GM19025 (cell line): Measurements from ENCODE around the gene NRXN2.
"Not testable (repeated sequence)": the region's sequence is repeated elsewhere in the genome, so short reads cannot be mapped to it uniquely, and the experiment has no call there.

Experiments
- ATAC-seq: cut with Tn5 transposase; IDR thresholded peaks from one replicate; pipeline ENCODE4 v1.9.1; 2021; ENCODE audit warnings: mild to moderate bottlenecking, low read depth, moderate library complexity; ENCODE audit not compliant: unreplicated experiment

The NRXN2 gene

GRCh38 chr11:64577202-64577601 is 145.8 kb downstream of the NRXN2 start:
- no peak for ATAC-seq

GRCh38 chr11:64572143-64572542 is 150.9 kb downstream of the NRXN2 start:
- no peak for ATAC-seq

DNA sequence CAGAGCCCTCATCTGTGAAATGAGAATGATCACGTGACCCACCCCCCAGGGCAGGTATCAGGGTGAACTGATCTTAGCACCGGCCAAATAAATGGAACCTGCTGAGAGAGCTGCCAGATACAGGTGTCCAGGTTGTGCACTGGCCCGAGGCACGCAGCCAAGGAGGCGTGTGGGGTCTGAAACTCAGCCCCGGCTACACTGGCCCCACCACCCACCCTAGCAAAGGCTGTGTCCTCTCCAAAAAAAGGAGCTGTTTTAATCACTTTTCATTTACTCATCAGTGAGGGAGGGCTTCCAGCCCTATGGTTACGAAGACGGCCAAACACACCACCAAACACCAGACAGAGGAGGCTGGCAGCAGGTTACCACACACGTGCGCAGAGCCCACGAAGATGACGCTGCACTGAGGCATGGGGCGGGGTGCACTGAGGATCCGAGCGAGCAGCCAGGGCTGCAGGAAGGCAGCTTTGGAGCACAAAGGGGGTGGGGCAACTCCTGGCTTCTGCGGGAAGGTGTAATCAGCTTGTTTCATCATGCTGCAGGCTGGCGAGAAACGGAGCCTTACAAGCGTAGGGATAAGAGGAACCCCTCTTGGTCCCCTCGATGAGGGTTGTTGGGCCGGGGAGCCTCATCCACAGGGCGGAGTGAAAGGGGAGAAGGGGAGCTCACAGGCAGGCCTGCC is 151.4 kb downstream of the NRXN2 start:
- ATAC-seq, result no peak

- no peak for ATAC-seq
Measured at GRCh38 chr11:64571050-64571409, 152.0 kb downstream of the NRXN2 start.

DNA sequence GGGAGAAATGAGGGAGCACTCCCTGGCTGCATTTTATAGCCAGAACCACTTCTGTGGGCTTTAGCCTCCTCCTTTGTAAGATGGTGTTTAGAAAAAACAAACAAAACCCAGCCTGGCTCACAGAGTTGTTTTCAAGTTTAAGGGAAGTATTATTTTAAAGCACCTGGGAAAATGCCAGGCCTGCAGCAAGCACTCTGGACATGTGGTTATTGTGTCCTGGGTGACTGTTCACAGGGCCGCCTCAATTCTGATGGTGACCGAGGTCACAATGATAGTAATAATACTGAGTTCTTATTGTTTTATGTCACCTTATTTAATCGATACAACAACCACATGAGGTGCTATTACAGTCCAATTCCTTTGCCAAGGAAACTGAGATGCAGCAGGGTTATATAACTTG is 152.7 kb downstream of the NRXN2 start:
- no peak for ATAC-seq

- ATAC-seq, result no peak
Measured at GRCh38 chr11:64569300-64569970, 153.6 kb downstream of the NRXN2 start.

DNA sequence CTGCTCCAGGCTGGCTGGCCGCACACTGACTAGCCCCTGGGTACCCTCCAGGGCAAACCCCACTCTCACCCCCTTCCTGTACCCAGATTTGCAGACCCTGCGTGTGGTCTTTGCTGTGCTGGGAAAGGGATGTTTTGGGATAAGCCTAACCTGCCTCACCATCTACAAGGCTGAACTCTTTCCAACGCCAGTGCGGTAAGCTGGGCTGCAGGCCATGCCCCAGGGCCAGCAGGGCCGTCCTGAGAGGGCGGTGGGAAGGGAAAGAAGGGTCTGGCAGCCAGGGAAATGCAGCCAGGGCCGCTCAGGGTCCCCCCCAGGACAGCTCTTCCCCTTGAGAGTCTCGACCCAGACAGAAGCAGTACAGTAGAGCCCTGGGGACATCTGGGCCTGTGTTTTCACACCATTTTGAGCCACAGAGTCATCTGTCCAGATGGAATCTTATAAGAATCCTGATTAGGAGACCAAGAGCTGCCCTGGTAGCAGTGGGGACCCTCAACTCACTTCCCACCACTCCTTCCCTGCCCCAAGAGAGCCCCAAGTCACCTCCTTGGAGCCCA is 154.3 kb downstream of the NRXN2 start:
- no peak for ATAC-seq

DNA sequence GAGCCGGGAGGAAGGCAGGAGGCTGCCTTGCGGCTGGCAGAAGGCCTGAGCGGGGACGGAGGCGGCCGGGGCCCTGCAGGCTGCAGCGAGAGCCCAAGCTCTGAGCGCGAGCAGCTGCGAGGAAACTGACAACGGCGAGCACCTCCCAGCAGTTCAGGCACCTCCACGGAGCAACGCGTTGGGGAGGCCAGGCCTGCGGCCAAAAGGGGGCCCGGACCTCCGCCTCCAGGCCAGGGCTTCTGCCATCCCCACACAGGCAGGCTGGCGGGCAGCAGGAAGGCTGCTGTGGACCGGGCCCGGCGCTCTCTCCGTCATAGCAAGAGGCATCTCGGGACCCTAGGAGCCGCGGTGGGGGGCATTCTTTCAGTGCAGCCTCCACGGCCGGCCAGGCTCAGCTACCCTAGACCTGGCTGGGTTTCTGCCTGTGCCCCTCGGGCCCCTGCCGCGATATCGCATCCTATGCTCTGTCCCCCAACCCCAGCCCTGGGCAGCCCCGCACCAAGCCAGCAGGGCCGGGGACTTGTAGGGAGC is 154.9 kb downstream of the NRXN2 start:
- ATAC-seq, result no peak

GRCh38 chr11:64566915-64567891 is 155.8 kb downstream of the NRXN2 start:
- ATAC-seq, result no peak

DNA sequence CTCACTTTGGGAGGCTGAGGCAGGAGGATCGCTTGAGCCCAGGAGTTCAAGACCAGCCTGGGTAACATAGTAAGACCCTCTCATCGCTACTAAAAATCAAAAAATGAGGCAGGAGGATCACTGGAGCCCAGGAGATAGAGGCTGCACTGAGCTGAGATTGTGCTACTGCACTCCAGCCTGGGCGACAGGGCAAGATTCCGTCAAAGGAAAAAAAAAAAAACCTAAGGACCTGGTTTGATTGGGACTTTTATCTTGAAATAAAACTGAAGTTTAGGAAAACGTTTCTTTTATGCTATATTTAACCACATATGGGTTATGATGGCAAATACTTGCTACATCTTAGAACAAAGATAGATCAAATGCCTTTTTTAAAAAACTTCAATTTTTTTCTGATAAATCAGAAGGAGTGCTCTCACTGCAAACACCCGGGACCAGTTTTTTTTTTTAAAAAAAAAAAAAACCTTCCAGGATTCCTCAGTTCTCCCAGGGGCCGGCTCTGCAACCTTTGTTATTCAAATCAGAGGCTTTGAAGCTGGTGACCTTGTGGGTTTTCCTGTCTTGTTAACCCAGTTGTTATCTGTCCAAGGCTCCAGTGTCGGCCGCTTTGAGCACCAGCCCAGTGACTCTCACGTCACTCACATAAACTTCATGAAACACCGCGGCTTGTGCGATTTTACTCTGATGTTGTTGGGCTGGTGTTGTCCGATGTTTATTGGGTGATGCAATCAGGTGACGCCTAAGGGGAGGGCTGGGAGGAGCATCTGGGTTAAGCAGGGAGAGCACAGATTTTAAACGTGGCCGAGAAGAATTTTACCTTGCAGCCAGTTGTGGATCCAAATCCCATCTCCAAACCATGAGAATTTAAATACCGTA is 156.7 kb downstream of the NRXN2 start:
- ATAC-seq, result no peak

DNA sequence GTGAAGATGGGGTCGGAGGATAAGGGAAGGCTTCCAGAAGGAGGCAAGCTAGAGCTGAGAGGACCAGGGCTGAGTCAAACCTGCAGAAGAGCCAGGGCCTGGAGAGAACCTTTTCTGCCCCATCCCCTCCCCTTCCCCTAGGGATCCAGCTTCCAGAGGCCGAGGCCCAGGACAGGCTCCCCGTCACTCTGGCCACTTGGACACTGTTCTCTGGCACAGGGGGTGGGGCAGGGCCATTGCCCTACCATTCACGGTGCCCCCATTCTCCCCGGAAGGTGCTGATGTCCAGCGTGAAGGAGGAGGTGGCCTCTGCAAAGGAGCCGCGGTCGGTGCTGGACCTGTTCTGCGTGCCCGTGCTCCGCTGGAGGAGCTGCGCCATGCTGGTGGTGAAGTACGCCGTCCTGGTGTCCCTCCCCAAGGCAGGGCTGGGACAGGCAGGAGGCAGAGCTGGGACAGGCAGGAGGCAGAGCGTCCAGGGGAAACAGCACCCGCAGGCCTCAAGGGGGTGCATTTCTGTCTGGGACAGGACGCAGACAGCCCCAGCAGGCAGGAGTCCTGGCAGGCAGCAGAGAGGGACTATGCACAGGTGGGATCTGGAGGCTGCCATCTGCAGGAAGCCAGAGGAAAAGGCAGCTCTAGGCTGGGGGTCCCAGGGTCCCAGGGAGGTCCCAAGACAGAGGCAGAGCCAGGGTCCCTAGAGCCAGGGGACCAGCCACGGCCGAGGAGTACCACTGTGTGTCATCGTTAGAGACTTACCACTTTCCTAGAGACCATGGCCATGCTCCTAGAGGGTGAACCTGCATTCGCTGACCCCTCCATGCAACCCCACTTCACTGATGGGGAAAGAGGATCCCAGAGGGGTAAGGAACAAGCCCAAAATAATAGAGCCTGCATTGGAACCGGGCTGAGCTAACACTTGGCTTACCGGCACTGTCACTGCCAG is 157.8 kb downstream of the NRXN2 start:
- ATAC-seq, result no peak

- no peak for ATAC-seq
Measured at GRCh38 chr11:64564419-64564818, 158.6 kb downstream of the NRXN2 start.

DNA sequence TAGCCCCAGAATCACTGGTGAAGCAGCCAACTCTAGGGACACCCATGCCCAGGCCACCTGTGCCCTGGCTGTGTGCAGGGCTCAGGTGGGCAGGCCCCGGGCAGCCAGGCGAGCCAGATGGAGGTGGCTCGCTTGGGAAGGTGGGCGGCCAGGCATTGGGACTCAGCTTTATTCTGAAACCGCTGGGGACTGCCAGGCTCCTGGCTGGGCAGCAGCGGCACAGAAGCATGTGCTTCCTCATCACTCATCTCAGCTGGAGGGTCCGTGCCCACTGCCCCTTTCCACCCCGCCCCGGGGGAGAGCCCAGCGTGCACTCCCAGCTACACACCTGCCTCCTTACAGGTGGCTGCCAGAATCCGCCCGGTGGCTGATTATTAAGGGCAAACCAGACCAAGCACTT is 159.0 kb downstream of the NRXN2 start:
- ATAC-seq, result no peak

DNA sequence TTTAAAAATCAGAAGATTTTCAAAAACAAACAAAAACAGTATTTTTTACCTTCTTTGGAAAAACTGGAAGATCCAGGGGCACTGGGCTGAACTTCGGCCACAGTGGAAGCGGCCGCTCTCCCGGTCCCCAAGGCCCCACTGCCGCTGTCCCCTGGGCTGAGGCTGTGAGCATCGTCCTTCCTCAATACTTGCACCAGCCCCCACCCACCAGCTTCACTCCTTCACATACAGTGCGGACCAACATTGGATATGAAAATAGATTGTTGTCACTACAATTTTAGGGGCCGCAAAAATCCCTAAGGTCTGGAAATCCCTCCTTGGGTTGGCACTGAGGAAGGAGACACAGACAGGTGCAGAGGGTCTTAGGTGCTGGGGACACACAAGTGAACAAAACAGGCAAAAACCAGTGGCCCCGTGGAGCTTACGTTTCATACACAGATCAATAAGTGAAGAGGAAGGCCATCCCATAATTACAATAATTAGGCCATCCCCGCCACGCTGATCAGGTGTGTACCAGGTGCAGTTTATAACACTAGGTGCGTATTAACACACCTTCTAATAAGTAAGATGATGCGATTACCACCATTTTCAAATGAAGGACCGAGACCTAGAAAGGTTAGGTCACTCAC is 160.2 kb downstream of the NRXN2 start:
- no peak for ATAC-seq

DNA sequence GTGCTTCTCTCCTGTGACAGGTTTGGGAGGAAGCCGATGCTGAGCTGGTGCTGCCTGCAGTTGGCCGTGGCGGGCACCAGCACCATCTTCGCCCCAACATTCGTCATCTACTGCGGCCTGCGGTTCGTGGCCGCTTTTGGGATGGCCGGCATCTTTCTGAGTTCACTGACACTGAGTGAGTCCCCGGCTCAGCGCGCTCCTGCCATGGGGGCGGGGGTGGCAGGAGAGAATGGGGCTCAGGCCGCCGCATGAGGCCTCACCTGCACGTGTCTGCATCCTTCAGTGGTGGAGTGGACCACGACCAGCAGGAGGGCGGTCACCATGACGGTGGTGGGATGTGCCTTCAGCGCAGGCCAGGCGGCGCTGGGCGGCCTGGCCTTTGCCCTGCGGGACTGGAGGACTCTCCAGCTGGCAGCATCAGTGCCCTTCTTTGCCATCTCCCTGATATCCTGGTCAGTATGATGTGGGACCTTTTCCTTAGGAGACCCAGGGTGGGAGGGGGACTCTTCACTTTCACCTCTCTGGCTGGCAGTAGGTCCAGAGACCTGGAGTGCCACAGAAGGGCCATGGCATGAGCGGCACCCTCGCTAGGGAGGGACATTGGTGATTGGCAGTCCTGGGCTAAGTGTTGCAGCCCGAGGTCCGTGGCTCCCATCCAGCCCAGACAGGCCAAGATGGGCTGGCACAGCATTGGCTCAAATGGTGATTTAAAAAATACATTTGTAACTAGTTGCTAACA is 160.8 kb downstream of the NRXN2 start:
- ATAC-seq, result no peak

DNA sequence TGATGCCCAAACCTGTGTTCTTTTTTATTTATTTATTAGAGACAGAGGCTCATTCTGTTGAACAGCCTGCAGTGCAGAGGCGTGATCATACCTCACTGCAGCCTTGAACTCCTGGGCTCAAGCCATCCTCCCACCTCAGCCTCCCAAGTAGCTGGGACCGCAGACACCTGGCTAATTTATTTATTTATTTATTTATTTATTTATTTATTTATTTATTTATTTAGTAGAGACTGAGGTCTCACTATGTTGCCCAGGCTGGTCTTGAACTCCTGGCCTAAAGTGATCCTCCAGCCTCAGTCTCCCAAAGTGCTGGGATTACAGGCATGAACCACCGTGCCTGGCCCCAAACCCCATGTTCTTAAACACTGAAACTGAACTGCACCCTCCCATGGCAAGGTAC is 161.6 kb downstream of the NRXN2 start:
- ATAC-seq, result not testable (repeated sequence)

DNA sequence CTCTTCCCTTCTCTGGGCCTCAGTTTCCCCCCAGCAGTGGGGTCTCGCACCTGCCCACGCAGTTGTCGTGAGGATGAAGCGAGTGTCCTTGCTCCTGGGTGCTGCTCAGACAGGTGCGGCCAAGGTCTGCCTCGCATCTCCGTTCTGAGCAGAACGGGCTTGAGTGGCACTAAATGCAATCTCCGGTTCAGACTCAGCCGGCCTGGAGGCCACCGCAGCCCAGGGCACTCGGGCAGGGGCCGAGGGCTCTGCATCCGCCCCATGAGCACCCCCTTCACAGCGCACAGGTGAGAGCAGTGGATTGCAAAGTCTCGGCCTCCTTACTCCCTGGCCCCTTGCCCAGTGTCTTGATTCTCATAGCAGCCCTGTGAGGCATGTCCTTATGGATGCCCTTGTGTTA is 162.1 kb downstream of the NRXN2 start:
- no peak for ATAC-seq
